UCSD-AML1 (cell line): ENCODE measurements around the gene MYF5.
"Not testable (repeated sequence)": the region's sequence is repeated elsewhere in the genome, so short reads cannot be mapped to it uniquely, and the experiment has no call there.

Source experiments
- DNase-seq: peaks from one replicate; lab custom pipeline; 2025; ENCODE audit not compliant: unreplicated experiment; lab: John Stamatoyannopoulos, UW

MYF5 gene

DNA sequence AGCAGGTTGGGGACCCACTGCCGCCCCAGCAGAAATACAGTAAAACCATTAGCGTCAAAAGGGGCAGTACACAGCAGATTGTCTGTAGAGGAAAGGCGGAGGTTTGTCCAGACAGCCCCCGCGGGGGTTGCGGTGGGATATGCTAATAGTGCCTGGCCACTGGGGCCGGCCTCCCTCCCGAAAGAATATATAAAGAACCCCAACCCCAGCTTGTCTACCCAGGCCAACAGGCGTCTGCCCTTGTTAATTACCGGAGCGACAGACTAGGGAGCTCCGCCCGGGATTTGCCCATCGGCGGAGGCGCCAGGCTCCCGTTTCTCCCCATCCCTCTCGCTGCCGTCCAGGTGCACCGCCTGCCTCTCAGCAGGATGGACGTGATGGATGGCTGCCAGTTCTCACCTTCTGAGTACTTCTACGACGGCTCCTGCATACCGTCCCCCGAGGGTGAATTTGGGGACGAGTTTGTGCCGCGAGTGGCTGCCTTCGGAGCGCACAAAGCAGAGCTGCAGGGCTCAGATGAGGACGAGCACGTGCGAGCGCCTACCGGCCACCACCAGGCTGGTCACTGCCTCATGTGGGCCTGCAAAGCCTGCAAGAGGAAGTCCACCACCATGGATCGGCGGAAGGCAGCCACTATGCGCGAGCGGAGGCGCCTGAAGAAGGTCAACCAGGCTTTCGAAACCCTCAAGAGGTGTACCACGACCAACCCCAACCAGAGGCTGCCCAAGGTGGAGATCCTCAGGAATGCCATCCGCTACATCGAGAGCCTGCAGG, at the start of gene MYF5:
Gene MYF5 (plus strand): TSS at position 217 of the 774 bp plus-strand sequence. CDS start 152 bp downstream, at position 369.
- no peak for DNase-seq

DNA sequence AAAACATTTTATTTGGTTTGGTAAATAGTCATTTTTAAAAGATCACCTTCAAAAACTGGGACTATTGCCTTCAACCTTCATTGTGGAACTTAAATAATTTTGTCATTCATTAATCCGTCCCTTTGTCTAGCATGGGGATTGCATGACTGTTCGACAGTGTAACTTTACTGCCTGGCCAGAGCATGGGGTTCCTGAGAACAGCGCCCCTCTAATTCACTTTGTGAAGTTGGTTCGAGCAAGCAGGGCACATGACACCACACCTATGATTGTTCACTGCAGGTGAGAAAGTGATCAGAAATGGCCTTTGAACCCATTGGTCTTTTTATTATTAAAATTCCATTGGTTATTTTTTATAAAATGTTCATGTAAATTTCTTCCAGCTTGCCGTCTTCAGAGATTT, 46.5 kb upstream of the MYF5 start:
- DNase-seq, result no peak

DNA sequence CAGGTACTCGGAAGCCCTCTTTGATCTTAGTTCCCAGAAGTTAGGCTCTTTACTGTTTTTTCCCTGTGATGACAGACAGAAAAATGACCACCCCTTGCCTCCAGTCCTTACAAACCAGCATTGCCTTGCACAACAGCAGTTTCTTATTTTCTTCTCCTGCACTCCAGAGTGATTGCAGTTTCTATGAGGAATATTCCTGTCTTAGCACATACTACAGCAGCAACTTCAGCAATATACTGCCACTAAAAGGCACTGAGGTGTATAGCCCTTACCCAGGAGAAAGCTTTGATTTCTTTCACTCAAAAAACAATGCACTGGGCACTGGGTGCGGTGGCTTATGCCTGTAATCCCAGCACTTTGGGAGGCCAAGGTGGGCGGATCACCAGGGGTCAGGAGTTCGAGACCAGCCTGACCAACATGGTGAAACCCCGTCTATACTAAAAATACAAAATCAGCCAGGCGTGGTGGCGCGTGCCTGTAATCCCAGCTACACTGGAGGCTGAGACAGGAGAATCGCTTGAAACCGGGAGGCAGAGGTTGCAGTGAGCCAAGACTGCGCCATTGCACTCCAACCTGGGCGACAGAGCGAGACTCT, 40.6 kb upstream of the MYF5 start:
- DNase-seq, result not testable (repeated sequence)

DNA sequence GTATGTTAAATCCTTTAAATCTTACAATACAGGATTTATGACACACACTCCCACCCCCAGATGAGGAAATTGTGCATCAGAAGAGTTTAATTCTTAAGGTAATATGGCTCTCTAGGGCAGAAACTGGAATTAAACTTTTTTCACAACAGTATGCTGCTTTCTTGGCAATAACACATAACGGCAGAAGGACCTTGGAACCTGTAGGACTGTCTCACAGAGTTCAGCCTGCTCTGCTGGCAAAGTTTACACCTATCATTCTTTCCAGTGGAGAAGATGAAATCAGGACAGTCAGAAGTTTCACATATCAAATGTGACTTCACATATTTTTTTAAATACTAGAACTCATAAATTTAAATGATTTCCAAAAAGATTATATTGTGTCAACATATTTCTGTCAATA, 39.9 kb upstream of the MYF5 start:
- DNase-seq, result no peak

DNA sequence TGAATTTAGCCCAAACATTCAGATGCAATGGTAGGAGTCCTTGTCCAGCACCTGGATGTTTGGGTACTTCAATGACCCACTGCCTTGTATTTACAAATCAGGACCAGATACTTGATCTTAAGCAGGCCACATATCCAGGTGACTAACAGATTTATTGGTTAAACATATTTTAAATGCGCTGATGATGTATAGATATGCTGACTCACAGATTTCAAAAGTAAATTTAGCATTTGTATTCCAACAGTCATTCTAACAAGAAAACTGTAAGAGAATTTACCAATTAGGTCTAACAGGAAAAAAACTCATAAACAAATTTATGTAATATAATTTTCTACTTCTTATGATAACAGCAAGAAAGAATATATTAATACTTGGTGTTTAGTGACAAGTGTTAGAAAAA, 38.7 kb upstream of the MYF5 start:
- DNase-seq, result no peak

DNA sequence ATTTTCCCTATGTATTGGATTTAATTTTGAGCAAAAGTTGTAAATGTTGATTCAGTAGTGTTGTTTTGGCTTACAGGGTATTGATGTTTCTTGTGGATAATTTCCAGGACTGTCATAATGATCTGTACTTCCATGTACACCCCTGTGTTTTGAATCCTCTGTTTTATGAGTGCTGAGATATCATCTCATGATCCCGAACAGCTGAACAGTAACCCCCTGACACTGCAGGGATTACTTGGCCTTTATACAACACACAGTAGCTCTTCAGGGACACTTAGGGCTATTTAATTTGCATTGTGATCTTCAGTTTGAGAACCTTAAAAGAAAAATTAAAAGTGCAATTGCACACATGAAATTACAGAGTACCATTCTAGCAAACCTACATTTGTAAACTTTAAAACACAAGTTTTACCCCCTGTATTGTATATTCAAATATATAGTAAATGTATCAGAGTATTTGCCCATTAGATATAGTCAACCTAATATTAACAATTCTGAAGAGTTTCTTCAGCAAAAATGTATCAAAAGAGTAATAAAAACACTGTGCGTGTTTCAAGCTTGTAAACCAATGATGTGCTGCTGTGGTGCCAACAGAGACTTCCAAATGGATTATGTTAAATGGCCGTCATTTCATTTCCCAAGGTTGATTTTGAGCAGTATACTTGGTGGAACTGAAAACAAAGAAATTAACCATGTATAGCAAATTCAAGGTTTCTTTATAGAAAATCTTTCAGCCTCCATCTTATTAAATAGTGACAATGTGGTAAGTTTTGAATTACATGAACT, 37.2 kb upstream of the MYF5 start:
- no peak for DNase-seq

DNA sequence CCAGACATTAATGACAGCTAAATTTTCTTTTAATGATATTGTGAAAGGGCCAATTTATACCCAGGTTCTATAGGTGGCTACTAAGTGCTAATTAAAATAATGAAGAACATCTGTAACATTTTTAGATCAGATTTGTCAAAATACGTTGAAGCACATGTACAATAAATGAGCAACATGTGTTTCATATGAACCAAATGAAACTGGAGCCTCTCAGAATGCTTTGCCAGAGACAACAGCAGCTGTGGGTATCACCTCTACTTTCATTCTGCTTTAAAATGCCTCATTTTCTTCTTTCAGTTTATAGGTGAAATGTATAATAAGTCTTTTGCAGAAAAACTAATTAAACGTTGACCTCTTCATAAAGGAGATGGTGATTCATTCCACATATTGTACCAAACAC, 35.4 kb upstream of the MYF5 start:
- no peak for DNase-seq

DNA sequence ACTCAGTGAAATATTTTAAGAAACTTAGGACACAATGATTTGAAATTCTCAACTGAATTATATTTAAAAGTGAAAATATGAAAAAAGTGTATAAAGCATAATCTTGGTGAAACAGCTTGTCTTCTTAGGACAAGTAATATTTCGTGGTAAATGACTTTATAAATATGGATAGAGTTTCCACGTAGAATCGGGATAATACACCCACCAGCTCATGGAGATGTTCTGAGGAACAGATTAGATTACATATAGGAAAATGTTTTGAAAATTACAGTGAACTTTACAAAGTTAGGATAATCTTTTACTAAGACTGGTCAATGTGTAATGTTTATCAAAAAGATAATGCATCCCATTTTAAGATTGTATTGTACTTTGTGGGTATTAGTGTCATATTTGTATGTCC, 34.9 kb upstream of the MYF5 start:
- no peak for DNase-seq

DNA sequence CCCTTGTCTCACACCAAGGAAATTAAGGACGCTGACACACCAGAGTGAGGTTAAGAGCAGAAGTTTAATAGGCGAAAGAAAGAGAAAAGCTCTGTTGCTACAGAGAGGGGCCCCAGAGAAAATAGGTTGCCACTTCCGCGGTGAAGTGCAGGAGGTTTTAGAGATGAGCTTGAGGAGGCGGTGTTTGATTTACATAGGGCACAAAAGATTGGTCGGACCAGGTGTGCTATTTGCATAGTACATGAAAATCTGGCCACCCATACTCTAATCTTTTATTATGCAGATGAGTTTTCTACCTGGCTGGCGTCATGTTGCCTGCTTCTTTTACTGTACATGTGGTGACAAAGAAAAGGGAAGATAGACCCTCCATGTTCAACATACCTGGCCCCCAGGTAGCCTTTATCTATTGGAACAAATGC, 32.6 kb upstream of the MYF5 start:
- no peak for DNase-seq

DNA sequence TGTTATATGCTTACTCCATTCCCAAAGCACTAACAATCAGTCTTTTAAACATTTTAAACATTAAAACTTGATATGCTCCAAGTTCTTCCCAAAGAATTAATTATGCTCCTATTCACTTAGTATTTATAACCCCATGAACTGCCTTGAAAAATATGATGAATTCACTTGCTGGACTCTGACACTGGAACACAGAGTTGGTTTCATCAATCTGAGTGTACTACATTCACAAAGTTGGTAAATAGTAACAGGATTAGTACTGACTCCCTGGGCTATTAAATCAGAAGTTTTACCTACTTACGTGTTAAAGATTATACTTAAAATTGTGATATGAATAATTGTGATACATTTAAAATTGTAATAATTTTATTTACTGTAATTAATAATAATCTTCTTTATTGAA, 26.6 kb upstream of the MYF5 start:
- DNase-seq, result no peak

DNA sequence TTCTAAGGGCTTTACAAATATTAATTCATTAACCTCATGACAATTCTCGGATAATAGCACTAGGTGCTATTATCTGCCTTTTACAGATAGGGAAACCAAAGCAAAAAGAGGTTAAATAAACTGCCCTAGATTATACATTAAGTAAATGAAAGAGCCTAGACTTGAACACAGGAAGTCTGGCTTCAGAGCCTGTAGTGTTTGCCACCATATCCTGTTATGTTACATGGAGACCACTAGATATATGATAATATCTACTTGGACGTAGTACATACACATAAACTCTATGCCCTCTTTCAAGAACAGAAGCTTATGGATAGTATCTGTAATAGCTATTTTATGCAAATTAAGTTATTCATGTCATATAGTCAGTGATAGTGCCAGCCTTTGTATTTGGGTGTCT, 26.2 kb upstream of the MYF5 start:
- no peak for DNase-seq

DNA sequence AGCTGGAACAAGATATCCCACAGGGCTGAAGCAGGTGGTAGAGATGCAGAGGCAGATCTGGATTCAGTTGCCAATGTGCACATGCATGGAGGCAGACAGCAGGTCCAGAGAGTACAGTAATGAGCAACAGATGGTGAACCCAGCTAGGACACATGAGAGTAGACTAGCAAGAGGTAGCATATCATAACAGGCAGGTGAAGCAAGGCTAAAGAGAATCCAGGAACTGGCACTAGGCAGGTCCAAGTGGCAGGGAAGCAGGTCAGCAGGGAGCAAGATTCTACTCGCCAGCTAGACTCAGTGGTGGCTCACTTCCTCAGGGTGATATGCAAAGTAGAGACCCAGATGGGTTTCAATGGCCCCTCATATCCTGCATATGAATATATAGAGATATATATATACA, 24.6 kb upstream of the MYF5 start:
- DNase-seq, result peak; percentile 2

DNA sequence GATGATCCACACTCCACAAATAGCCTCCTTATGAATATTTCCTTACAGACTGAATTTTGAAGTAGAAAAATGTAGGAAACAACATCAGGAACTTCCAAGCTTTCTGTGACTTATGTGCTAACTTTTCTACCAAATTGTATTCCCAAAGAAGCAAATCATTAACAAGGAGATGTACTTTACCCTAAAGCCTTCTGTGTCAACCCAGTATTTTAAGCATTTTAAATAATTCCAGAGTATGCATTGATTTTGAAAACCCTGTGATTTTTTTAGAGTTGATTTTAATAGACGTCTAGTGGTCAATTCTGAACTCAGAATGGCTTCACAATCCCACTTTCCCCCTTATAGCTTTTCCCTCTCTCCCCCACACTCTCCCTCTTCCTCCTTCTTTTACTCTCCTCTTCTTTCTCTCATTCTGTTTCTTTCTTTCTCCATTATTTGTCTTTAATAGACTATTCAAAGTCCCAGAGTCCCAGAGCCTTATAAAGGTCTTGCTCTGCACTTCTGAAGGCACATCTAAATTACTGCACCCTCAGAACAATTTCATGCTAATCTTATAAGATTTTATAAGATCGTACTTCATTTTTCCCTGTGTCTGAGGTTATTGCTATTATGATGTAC, 19.3 kb upstream of the MYF5 start:
- DNase-seq, result no peak

DNA sequence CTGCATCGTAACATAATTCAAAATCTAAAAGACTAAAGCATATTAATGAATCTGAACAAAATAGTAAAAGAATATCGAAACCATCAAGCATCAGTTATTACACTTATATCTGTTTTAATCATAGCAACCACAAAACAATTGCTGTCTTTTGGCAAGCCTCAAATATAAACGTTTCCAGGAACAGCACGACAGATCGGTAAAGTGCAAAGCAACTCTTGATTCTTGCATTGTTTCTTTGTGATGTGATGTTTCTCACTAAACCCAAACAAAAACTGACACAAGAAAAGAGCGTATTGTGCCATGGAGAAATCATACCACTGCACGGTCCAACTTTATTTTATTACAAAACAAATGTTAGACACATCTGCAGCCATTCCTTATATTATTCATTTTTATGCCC, 18.5 kb upstream of the MYF5 start:
- DNase-seq, result no peak

DNA sequence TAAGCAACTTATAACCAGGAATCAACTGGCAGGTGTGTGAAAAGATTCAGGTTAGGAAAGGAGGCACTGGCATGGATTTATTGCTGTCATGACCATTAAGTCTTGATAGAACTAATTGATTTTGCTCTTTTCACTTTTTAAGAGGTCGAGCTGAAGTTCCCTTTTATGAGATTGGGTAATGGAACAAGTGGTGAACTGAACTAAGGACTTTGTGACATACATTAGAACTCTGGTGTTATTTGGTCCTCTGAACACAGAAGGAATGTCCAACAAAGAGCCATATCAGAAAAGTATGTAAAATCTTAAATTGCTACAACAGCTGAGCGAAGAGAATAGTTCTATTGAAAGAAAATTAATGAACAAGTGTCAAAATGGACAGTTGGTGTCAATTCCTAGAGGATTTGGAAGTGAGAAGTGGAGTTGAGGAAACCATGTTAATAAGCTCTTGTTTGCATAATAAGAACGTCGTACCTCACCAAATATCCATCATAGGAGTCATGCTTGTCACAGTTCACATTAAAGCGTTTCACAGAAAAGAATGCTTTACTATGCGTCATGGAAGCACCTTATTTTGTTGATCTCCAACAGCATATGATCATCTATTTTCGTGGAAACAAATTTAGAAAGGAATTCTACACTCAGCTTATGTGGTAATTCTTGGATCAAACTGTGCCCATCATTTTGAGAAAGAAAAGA, 17.7 kb upstream of the MYF5 start:
- DNase-seq, result no peak

DNA sequence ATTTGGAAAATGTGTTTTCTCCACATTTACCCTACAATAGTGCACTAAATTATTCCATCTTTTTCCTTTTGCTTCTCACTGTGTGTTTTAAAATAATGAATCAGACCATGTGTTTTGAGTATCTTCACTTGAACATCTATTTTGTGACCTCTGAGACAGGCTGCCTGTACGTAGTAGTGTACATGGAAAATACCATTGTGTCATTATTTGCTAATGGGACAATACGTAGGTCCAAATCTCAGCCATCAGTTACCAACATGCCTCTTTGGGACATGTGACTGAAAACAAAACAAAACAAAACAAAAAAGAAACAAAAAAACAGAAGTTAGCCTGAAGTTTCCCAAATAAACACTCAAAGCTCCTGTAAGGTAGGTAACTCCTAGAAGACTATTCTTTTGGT, 16.4 kb upstream of the MYF5 start:
- no peak for DNase-seq

DNA sequence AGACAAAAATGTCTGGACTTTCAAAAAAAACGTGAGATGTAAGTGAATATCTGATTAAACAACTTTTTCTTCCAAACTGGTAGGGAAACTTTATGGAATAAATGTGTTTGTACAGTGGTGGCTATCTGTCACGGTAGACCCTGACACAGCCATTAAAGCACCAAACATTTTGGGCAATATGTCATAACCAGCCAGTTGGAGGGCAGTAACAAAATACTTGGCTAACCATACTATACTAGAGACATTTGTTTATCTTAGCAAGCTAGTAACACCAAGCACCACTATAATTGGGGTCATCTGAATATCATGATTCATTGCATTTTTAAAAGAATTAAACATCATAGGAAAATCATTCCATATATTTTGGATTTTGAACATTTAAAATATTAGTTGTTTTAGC, 15.3 kb upstream of the MYF5 start:
- no peak for DNase-seq

DNA sequence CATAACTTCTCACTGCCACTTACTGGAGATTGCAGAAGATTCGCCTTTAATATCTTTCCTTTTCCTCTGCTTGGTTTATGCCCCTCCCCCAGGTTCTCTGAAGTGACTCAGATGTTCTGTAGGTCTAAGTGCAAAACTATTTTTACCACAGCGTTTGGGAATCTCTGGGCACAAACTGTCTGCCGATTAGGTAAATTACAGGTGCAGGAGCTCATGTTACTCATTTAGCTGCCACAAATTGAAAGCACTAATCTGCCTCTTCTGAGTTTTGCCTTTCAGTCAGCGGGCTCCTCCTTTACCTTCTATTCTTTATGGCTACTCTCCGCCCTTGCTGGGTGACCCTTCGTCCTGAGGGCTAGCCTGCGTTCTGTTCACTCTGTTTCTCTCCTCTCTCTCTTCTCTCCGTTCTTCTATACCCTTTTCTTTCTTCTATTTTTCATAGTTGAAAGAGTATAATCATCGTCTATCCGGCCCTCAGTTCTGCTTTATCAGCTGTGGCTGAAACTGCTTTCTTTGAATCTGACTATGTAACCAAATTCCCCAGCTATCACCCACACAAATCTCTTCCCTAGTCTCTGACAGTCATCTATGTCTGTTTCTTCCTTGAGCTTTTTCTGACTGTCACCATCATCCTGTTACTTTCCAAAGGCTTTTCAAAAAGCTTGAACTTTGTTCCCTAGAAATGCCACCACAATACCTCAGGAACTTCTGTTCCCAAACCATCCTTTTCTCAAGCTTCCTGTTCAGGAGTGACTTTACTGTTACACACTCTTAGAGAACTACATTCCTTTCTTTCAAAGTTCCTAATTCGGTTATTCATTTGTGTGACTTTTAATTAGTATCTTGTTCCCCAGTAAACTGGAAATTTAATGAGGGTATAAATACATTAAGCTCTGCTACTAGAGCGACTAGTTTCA, 13.6 kb upstream of the MYF5 start:
- DNase-seq, result no peak

DNA sequence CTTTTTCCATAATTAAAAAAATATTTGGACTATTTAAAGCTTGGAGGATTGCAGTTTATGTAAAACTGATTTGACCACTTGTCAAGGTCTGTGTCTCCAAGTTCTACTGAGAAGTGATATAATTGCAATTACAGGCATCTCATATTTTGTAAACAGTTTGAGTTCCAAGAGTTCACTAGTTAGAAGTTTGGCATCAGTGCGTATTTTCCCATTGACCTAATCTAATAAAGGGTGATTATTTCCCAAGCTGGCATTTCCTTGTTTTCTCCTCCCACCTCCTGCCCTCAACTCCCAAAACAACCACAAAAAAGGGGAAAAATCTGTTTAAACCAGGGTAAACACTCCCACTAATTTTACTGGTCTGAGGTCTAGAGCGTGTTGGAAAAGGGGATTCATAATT, 12.3 kb upstream of the MYF5 start:
- DNase-seq, result no peak
